Measurements from ENCODE around the gene EFNB1. TPM values are rescaled to one million over a fixed set of nuclear protein-coding genes. Genes with fewer than 3 reads are reported as not detected.

EFNB1 gene
- total and polyA plus RNA-seq, 9 of the 15 experiments (the other 6 are each of a cell fraction or from before 2014, with no cell fraction given): 0.01 to 2.1 (median 0.99) TPM; not detected in 1

DNA sequence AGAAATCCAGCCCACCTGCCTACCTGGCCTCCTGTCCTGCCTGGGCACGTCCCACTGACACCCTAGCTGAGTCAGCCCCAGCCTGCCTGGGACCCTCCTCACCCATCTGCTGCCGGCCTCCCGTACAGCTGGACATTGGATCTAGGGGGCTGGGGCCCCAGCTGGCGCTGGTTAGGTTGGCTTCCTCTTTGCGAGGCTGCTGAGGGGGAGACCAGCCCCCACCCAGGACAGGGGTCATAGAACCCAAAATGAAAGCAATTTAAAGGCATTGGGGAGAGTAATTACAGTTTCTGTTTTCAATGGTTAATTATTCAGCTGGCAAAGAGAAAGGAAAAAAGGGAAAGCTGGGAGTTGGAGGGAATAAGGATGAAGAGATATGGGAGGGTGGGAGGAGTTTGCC, 15.8 kb downstream of the EFNB1 start:
- ChIA-PET POLR2A (no interaction called here), CTCF (ENCODE audit: low intra/inter-chr PET ratio) (no interaction called here)
- FAIRE-seq: no peak
- no peaks in the 10 kb centered on the region for H3K9me1 ChIP-seq (ENCODE audit: control insufficient read depth, insufficient read depth, low read length)
- no peak overlapping the region for H3K4me2 ChIP-seq (ENCODE audit: insufficient read depth, low read length)
- TF ChIP-seq ZNF668 (CRISPR knock-in tag; IDR thresholded peaks at IDR 0.05): no peak
- no peak for TF ChIP-seq PYGO2 (tag; IDR thresholded peaks at IDR 0.05)
- TF ChIP-seq ETV6 (IDR thresholded peaks at IDR 0.05; ENCODE audit: borderline replicate concordance in 1 of 2, low read depth in 2 of 2, low read length in 1 of 2): no peak
- no peak for TF ChIP-seq ETV6 (CRISPR knock-in tag; IDR thresholded peaks at IDR 0.05; ENCODE audit: borderline replicate concordance)
- TF ChIP-seq MYBL2 (IDR thresholded peaks at IDR 0.05; ENCODE audit: low read depth): no peak
- TF ChIP-seq MYBL2 (CRISPR knock-in tag; IDR thresholded peaks at IDR 0.05; ENCODE audit: borderline replicate concordance): no peak
- TF ChIP-seq ARNT (IDR thresholded peaks at IDR 0.05): no peak
- TF ChIP-seq NR2C1 (IDR thresholded peaks at IDR 0.05): no peak
- TF ChIP-seq NR2C1 (tag; IDR thresholded peaks at IDR 0.05): no peak
- no peak for TF ChIP-seq ZNF324 (CRISPR knock-in tag; IDR thresholded peaks at IDR 0.05)
- TF ChIP-seq KAT7 (CRISPR knock-in tag; IDR thresholded peaks at IDR 0.05; ENCODE audit: borderline replicate concordance): no peak
- TF ChIP-seq, protein P1, sequence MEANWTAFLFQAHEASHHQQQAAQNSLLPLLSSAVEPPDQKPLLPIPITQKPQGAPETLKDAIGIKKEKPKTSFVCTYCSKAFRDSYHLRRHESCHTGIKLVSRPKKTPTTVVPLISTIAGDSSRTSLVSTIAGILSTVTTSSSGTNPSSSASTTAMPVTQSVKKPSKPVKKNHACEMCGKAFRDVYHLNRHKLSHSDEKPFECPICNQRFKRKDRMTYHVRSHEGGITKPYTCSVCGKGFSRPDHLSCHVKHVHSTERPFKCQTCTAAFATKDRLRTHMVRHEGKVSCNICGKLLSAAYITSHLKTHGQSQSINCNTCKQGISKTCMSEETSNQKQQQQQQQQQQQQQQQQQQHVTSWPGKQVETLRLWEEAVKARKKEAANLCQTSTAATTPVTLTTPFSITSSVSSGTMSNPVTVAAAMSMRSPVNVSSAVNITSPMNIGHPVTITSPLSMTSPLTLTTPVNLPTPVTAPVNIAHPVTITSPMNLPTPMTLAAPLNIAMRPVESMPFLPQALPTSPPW (CRISPR knock-in tag; IDR thresholded peaks at IDR 0.05): no peak
- TF ChIP-seq, protein P2, sequence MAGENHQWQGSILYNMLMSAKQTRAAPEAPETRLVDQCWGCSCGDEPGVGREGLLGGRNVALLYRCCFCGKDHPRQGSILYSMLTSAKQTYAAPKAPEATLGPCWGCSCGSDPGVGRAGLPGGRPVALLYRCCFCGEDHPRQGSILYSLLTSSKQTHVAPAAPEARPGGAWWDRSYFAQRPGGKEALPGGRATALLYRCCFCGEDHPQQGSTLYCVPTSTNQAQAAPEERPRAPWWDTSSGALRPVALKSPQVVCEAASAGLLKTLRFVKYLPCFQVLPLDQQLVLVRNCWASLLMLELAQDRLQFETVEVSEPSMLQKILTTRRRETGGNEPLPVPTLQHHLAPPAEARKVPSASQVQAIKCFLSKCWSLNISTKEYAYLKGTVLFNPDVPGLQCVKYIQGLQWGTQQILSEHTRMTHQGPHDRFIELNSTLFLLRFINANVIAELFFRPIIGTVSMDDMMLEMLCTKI (IDR thresholded peaks at IDR 0.05; ENCODE audit: partially characterized antibody): no peak
- TF ChIP-seq, protein P3, sequence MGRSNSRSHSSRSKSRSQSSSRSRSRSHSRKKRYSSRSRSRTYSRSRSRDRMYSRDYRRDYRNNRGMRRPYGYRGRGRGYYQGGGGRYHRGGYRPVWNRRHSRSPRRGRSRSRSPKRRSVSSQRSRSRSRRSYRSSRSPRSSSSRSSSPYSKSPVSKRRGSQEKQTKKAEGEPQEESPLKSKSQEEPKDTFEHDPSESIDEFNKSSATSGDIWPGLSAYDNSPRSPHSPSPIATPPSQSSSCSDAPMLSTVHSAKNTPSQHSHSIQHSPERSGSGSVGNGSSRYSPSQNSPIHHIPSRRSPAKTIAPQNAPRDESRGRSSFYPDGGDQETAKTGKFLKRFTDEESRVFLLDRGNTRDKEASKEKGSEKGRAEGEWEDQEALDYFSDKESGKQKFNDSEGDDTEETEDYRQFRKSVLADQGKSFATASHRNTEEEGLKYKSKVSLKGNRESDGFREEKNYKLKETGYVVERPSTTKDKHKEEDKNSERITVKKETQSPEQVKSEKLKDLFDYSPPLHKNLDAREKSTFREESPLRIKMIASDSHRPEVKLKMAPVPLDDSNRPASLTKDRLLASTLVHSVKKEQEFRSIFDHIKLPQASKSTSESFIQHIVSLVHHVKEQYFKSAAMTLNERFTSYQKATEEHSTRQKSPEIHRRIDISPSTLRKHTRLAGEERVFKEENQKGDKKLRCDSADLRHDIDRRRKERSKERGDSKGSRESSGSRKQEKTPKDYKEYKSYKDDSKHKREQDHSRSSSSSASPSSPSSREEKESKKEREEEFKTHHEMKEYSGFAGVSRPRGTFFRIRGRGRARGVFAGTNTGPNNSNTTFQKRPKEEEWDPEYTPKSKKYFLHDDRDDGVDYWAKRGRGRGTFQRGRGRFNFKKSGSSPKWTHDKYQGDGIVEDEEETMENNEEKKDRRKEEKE (IDR thresholded peaks at IDR 0.05; ENCODE audit: borderline replicate concordance in 1 of 2, control insufficient read depth in 1 of 2, low read depth in 2 of 2, low read length in 1 of 2): no peak
- no peak for TF ChIP-seq MED1 (CRISPR knock-in tag; IDR thresholded peaks at IDR 0.05; ENCODE audit: borderline replicate concordance)
- no peak for TF ChIP-seq WHSC1 (IDR thresholded peaks at IDR 0.05; ENCODE audit: low read length)
- TF ChIP-seq ZNF77 (CRISPR knock-in tag; IDR thresholded peaks at IDR 0.05): no peak
- TF ChIP-seq TFAM (CRISPR knock-in tag; conservative IDR thresholded peaks at IDR 0.05): no peak
- TF ChIP-seq CREB1 (IDR thresholded peaks at IDR 0.05): no peak
- TF ChIP-seq CREB1 (CRISPR knock-in tag; IDR thresholded peaks at IDR 0.05): no peak
- no TSS peak for BruUV-seq (replicated peaks)
- no peak for ATAC-seq
- no peaks in the 10 kb centered on the region for H3K36me3 ChIP-seq (ENCODE audit: control insufficient read depth, insufficient read depth, low read length)
- H3K9ac ChIP-seq (ENCODE audit: insufficient read depth in 1 of 2, low read depth in 2 of 2, low read length in 2 of 2): no peak overlapping the region
- DNase-seq (ENCODE audit: extremely low read depth in 1 of 4, low spot score in 3 of 4): no peak
- peaks cover 0 to 8% of the 10 kb centered on the region in 2 experiments; a peak in 1 of 5 replicates for H3K27me3 ChIP-seq (ENCODE audit: control insufficient read depth in 2 of 2, insufficient read depth in 2 of 2, low read length in 2 of 2)
- intact Hi-C loops (cut with micrococcal nuclease): no loop called here
- H3K79me2 ChIP-seq (ENCODE audit: control insufficient read depth, insufficient read depth, low read length): no peaks in the 10 kb centered on the region
- in situ Hi-C loops (cut with MboI): no loop called here
- no peaks in the 10 kb centered on the region for H3K9me3 ChIP-seq (replicated peaks; ENCODE audit: control insufficient read depth, insufficient read depth, low read depth, low read length)
- WGBS (ENCODE audit: insufficient coverage, low coverage, missing lambda C conversion rate): 13% methylated on average over 3 of the region's 5 CpGs
- no peaks in the 10 kb centered on the region for H3K4me1 ChIP-seq (replicated peaks in 1 of 2; ENCODE audit: control insufficient read depth in 2 of 2, insufficient read depth in 2 of 2, low read length in 2 of 2)
- no peak overlapping the region for H3K4me3 ChIP-seq
- H2AFZ ChIP-seq (ENCODE audit: low read depth, low read length): no peak overlapping the region
- H4K20me1 ChIP-seq (replicated peaks; ENCODE audit: control insufficient read depth, insufficient read depth, low read length): no peaks in the 10 kb centered on the region
- no peak overlapping the region for H3K27ac ChIP-seq (ENCODE audit: extremely low read depth, low read depth, low read length)

Measured in K562 (cell line).